Measurements from ENCODE around the gene MSI1.
"Not testable (repeated sequence)": the region's sequence is repeated elsewhere in the genome, so short reads cannot be mapped to it uniquely, and the experiment has no call there.

The MSI1 gene

DNA sequence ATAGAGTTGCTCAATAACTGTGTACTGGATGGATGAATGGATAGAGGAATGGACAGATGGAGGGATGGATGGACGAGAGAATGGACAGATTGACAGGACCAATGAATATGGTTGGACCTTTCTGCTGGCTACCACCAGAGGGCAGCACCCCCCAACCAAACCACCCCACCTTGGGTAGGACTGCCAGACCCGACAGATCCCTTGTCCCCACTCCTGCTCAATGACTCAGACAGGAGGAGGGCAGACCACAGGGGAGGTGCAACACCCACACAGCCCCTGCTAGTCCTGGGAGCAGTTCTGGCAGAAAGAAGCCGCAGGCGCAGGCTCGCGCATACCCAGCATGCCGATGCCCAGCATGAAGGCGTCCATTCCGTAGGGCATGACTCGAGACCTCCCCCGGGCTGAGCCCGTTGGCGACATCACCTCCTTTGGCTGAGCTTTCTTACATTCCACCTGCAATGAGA lies 12.4 kb downstream of the MSI1 start:
- peak; percentile 83 for DNase-seq (ENCODE audit: low read depth)

GRCh38 chr12:120353556-120354317 lies 15.2 kb downstream of the MSI1 start:
- DNase-seq (ENCODE audit: low read depth), result no peak

GRCh38 chr12:120353136-120353535 lies 15.8 kb downstream of the MSI1 start:
- DNase-seq (ENCODE audit: low read depth), result no peak

DNA sequence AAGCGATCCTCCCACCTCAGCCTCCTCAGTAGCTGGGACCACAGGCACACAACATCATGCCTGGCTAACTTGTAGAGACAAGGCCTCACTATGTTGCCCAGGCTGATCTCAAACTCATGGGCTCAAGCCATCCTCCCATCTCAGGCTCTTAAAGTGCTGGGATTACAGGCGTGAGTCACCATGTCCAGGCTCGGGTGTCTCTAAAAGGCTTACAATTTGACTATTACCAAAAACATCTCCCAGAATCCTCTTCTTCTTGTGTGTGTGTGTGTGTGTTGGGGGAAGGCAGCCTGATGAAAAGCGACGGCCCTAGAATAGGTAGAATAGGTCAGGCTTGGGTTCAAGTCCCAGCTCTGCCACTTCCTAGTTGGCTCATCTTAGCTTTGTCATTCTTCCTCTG lies 16.8 kb downstream of the MSI1 start:
- DNase-seq (ENCODE audit: low read depth), result peak; percentile 85

- no peak for DNase-seq (ENCODE audit: low read depth)
Observed at GRCh38 chr12:120350576-120351350, 18.2 kb downstream of the MSI1 start.

GRCh38 chr12:120347766-120348165 lies 21.2 kb downstream of the MSI1 start:
- no peak for DNase-seq (ENCODE audit: low read depth)

DNA sequence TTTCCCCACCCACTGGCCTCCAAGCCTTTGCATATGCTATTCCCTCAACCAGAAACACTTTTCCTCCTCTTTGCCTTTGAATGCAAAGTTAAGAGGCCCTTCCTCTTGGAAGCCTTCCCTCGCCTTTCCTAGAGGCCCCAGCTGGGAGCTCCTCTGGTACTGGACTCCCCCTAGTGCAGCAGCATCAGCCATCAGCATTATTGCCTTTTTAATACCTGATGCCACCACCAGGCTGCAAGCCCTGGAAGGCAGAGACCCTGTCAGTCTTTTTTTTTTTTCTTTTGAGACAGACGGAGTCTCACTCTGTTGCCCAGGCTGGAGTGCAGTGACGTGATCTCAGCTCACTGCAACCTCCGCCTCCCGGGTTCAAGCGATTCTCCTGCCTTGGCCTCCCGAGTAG lies 22.3 kb downstream of the MSI1 start:
- no peak for DNase-seq (ENCODE audit: low read depth)

- no peak for DNase-seq (ENCODE audit: low read depth)
Observed at GRCh38 chr12:120346031-120346430, 22.9 kb downstream of the MSI1 start.

DNA sequence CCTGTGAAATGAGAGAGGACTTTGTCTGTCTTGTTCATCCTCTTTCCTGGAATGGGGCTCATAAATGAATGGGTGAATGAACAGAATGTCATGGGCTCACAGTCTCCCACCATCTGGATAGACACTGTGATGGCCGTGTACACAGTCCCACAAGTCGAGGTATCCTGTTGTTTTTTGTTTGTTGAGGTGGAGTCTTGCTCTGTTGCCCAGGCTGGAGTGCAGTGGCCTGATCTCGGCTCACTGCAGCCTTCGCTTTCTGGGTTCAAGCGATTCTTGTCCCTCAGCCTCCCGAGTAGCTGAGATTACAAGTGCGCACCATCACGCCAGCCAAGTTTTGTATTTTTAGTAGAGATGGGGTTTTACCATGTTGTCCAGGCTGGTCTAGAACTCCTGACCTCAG lies 25.3 kb downstream of the MSI1 start:
- DNase-seq (ENCODE audit: low read depth), result no peak

DNA sequence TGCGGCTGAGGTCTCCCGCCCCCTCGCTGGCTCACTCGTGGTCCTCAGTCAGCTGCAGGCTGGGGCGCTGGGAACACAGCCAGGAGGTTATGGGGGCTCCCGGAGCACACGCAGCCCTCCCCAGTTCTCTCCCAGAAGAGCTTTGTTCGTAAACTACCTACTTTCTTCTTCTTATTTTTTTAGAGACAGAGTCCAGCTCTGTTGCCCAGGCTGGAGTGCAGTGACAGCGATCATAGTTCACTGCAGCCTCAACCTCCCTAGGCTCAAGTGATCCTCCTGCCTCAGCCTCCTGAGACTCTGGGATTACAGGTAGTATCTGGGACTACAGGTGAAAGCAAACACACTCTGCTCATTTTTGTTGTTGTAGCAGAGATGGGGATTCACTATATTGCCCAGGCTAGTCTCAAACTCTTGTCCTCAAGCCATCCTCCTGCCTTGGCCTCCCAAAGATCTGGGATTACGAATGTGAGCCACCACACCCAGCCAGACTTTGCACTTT lies 25.9 kb downstream of the MSI1 start:
- no peak for DNase-seq (ENCODE audit: low read depth)

DNA sequence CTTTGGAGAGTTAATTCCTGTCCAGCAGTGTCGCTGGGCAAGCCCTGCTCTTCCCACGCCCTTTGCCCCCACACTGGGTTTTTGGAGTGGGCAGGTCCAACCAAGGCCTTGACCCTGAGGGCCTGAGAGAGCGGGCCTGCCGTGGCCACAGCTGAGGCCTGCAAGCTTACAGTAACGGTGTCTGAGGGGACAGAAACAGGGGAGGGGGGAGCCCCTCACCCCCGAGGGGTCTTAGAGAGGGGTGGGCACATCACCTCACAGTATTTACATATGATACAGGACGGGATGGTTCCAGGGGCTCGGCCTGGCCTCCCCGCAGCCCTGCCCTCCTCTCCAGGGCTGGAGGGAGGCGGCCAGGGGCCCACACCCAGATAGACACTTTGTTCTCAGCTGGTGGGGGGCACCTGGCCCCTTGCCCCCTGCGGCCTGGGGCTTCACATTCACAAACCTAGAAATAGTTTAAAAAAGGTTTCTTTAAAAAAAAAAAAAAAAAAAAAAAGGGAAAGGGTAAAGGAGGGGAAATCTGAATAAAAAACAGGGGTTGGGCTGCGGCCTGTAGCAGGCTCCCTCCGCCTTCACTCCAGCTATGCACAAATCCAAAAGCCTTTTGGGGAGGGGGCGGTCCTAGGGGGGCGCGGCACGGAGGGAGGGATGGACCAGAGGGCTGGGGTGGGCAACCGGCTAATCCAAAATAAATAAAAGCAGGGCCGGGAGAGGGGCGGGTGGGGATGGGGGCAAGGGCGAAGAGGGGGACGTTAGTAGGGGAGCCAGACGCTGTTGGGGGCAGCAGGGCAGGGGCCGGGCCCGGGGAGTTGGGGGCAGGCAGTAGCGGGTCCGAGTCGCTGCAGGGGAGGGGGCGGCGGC lies 26.6 kb downstream of the MSI1 start:
- DNase-seq (ENCODE audit: low read depth), result no peak

- no peak for DNase-seq (ENCODE audit: low read depth)
Observed at GRCh38 chr12:120339256-120339655, 29.7 kb downstream of the MSI1 start.

DNA sequence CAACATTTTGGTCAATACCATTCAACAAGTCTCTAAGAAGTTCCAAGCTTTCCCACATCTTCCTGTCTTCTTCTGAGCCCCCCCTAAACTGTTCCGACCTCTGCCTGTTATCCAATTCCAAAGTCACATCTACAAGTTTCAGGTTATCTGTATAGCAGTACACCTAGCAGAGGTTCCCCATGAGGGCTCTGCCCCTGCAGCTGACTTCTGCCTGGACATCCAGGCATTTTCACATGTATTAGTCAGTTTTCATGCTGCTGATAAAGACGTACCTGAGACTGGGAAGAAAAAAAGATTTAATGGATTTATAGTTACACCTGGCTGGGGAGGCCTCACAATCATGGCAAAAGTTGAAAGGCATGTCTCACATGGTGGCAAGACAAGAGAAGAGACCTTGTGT lies 31.2 kb downstream of the MSI1 start:
- no peak for DNase-seq (ENCODE audit: low read depth)

DNA sequence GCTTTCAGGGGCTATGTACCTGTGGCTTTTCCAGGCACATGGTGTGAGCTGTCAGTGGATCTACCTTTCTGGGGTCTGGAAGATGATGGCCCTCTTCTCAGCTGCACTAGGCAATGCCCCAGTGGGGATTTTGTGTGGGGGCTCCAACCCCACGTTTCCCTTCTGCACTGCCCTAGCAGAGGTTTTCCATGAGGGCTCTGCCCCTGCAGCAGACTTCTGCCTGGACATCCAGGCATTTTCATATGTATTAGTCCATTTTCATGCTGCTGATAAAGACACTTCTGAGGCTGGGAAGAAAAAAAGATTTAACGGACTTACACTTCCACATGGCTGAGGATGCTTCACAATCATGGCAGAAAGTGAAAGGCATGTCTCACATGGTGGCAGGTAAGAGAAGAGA lies 32.6 kb downstream of the MSI1 start:
- not testable (repeated sequence) for DNase-seq (ENCODE audit: low read depth)

GRCh38 chr12:120335447-120335846 lies 33.5 kb downstream of the MSI1 start:
- DNase-seq (ENCODE audit: low read depth), result peak; percentile 45

DNA sequence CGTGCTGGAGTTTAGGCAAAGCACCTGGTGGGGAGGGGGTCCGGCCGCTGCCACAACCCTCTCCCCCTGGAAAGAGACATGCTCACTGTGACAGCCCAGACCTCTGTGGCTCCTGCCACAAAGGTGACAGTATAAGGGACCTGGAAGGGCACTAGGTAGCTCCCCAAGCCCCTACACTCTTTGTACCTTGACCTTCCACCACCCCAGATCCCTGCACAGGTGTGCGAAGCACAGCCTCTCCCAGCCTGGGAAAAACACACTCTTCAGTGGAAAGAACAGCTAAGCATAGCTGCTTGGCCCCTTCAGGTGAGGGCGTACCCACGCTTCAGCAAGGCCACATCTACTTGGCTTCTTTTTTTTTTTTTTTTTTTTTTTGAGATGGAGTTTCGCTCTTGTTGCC lies 36.4 kb downstream of the MSI1 start:
- no peak for DNase-seq (ENCODE audit: low read depth)

- no peak for DNase-seq (ENCODE audit: low read depth)
Observed at GRCh38 chr12:120332041-120332440, 36.9 kb downstream of the MSI1 start.

DNA sequence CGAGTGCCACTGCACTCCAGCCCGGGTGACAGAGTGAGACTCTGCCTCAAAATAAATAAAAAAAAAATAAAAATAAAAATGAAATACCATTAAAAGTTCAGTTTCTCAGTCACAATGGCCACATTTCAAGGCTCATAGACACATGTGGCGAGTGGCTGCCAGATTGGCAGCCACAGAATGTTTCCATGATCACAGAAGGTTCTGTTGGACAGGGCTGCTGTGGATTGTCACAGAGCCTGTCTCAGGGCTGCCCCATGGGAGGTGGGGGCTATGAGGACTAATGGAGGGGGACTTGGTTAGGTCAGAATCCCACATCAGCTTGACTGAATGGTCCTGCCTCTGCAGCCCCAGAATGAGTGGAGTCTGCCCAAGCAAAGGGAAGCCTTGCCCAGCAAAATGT lies 37.6 kb downstream of the MSI1 start:
- no peak for DNase-seq (ENCODE audit: low read depth)

DNA sequence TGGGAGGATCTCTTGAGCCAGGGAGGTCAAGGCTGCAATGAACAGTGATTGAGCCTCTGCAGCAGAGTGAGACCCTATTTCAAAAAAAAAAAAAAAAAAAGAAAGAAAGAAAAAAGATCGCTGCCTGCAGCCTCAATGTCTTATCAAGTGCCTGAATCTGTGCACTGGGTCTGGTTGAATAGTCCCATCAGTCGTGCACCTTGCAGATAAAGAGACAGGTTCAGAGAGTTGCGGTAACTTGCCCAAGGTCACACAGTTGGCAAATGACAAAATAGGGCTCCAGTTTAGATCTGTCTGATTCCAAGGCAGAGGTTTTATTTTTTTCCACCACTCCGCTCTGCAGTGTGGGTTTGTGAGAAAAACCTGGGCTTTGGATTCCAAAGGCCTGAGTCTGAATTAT lies 40.7 kb downstream of the MSI1 start:
- DNase-seq (ENCODE audit: low read depth), result no peak

- DNase-seq (ENCODE audit: low read depth), result no peak
Observed at GRCh38 chr12:120327593-120327992, 41.4 kb downstream of the MSI1 start, which contains the start of gene PLA2G1B. TSS of gene PLA2G1B (minus strand) at chr12:120327779. CDS start at chr12:120327753, 26 bp downstream.

DNA sequence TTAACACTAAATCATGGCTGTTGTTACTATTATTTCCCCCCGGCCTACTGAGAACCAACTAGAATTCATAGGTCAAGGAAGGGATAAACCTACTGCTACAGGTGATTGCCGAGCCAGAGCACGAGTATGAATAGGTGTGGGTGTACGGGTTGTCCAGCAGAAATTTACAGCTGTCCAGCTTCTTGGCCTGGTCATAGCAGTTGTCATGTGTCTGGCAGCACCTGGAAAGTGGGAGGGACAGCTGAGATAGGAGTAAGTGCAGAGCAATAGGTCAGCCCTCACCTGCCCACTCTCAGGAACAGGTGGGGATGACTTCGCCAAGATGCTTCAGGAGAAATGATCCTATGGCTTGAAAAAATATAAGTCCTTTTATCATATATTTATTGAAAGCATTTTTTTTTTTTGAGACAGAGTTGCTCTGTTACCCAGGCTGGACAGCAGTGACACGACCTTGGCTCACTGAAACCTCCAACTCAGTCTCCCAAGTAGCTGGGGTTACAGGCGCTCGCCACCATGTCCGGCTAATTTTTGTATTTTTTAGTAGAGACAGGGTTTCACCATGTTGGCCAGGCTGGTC lies 44.0 kb downstream of the MSI1 start:
- no peak for DNase-seq (ENCODE audit: low read depth)

DNA sequence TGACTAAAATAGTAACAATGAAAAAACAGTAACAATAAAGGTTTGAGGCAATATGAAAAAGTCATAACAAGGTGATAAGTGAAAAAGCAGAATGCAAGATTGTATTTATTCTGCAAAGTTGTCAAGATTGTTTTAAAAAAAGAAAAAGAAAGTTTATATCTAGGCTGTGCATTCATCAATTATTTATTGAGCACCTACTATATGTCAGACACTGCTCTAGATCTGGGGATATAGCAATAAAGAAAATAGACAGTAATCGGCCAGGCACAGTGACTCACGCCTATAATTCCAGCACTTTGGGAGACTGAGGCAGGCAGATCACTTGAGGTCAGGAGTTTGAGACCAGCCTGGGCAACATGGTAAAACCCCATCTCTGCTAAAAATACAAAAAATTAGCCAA lies 45.2 kb downstream of the MSI1 start:
- DNase-seq (ENCODE audit: low read depth), result no peak
